Left lung (tissue), 10 donors: ENCODE measurements around the gene CDC40. TPM values are rescaled to one million over a fixed set of nuclear protein-coding genes. Genes with fewer than 3 reads are reported as not detected.

Experiments
- ATAC-seq: fragments of 200-7000 bp; cut with Tn5 transposase; one replicate; pipeline ENCODE4 v1.9.1; 2020; ENCODE audit warnings: moderate library complexity
- DNase-seq, 4 donors: peaks; one replicate each; pipeline ENCODE4 v3.0.0-alpha.2; 2013 to 2020
- H3K27ac ChIP-seq, 2 donors: fragments of 200-600 bp; sonication (generic) in 1 of 2; one replicate each; pipeline versions ENCODE4 v1.5.0 to v1.8.0; 2020 to 2021
- H3K27me3 ChIP-seq, 2 donors: fragments of 200-600 bp; sonication (generic) in 1 of 2; one replicate each; pipeline versions ENCODE4 v1.5.0 to v1.8.0; 2020 to 2021
- H3K36me3 ChIP-seq, 2 donors: fragments of 200-600 bp; sonication (generic) in 1 of 2; one replicate each; pipeline versions ENCODE4 v1.5.0 to v1.8.0; 2020 to 2021
- H3K4me1 ChIP-seq, 2 donors: fragments of 200-600 bp; one replicate each; pipeline ENCODE4 v1.8.0; 2021
- H3K4me3 ChIP-seq, 2 donors: fragments of 200-600 bp; sonication (generic) in 1 of 2; one replicate each; pipeline versions ENCODE4 v1.5.0 to v1.8.0; 2020 to 2021; ENCODE audit warnings: mild to moderate bottlenecking in 1 of 2
- H3K9me3 ChIP-seq, 2 donors: fragments of 200-600 bp; sonication (generic) in 1 of 2; one replicate each; pipeline versions ENCODE4 v1.5.0 to v1.8.0; 2020 to 2021
- CTCF ChIP-seq, 2 donors: fragments of 200-600 bp; sonication (generic) in 1 of 2; IDR thresholded peaks; one replicate each; pipeline versions ENCODE4 v1.5.0 to v1.8.0; 2021; ENCODE audit warnings: antibody characterized with exemption in 2 of 2
- intact Hi-C, 2 donors: fragments of 100-400 bp; cut with DNase I; formaldehyde crosslinking; loops; one replicate each; pipeline versions ENCODE4 v1.11.2 to v1.14.2; 2022
- polyA plus RNA-seq, 6 donors: library from polyadenylated mRNA; unstranded; fragments of 120-200 nt; gene quantifications; one replicate each; pipeline ENCODE4 v1.2.1, GENCODE V29; 2013; ENCODE audit not compliant: insufficient read length in 6 of 6
- total RNA-seq, 2 donors: library from RNA; stranded (reverse); fragmentation: NEBNext Ultra II Directional; extraction: Animal tissue kit (Norgen Biotek cat#: 25700); gene quantifications; one replicate each; pipeline ENCODE4 v1.2.1, GENCODE V29; 2021
- donor health status: DM: no; HTN: yes; CAD: no.
- donor health status: DM: no; HTN: no; CAD: no.

Gene CDC40
- total and polyA plus RNA-seq, 8 donors: 23.4 to 34.5 (median 28.8) TPM

GRCh38 chr6:110188791-110189190 is 8.6 kb downstream of the CDC40 start:
- ATAC-seq (no peak), DNase-seq (no peak)
- no peaks in the 10 kb centered on the region for H3K27me3 ChIP-seq
- H3K4me3 ChIP-seq: no peak overlapping the region
- H3K36me3 ChIP-seq: peaks cover 0 to 8% of the 10 kb centered on the region in 2 donors
- no peak overlapping the region for H3K27ac ChIP-seq
- peaks cover 0 to 25% of the 10 kb centered on the region in 2 donors for H3K4me1 ChIP-seq
- no peak for TF ChIP-seq CTCF (IDR thresholded peaks at IDR 0.05)
- no peaks in the 10 kb centered on the region for H3K9me3 ChIP-seq
- intact Hi-C loops: no loop called here

GRCh38 chr6:110190726-110191125 is 10.5 kb downstream of the CDC40 start:
- Histone ChIP-seq H3K4me1 (peaks cover 0 to 21% of the 10 kb centered on the region in 2 donors), H3K27ac (no peak overlapping the region), H3K4me3 (no peak overlapping the region), H3K36me3 (peaks cover 0 to 15% of the 10 kb centered on the region in 2 donors), H3K27me3 (no peaks in the 10 kb centered on the region), H3K9me3 (no peaks in the 10 kb centered on the region)
- peak in 1 of 4 donors; percentile 34 for DNase-seq
- TF ChIP-seq CTCF (IDR thresholded peaks at IDR 0.05): no peak
- ATAC-seq: no peak
- intact Hi-C loops: no loop called here

GRCh38 chr6:110191477-110191876 is 11.2 kb downstream of the CDC40 start:
- DNase-seq (no peak), ATAC-seq (no peak)
- Histone ChIP-seq H3K27me3 (no peaks in the 10 kb centered on the region), H3K9me3 (no peaks in the 10 kb centered on the region), H3K36me3 (peaks cover 0 to 15% of the 10 kb centered on the region in 2 donors), H3K27ac (no peak overlapping the region), H3K4me1 (peaks cover 0 to 15% of the 10 kb centered on the region in 2 donors), H3K4me3 (no peak overlapping the region)
- intact Hi-C loops: no loop called here
- no peak for TF ChIP-seq CTCF (IDR thresholded peaks at IDR 0.05)

- Histone ChIP-seq H3K4me3 (no peak overlapping the region), H3K27me3 (no peaks in the 10 kb centered on the region), H3K4me1 (peaks cover 0 to 5% of the 10 kb centered on the region in 2 donors), H3K36me3 (peaks cover 0 to 19% of the 10 kb centered on the region in 2 donors), H3K9me3 (no peaks in the 10 kb centered on the region), H3K27ac (no peak overlapping the region)
- DNase-seq: no peak
- no peak for ATAC-seq
- no peak for TF ChIP-seq CTCF (IDR thresholded peaks at IDR 0.05)
- intact Hi-C loops: no loop called here
Observed at GRCh38 chr6:110195639-110196038, 15.4 kb downstream of the CDC40 start.

GRCh38 chr6:110196874-110197273 is 16.6 kb downstream of the CDC40 start:
- peaks cover 0 to 1% of the 10 kb centered on the region in 2 donors for H3K4me1 ChIP-seq
- H3K4me3 ChIP-seq: no peak overlapping the region
- H3K27ac ChIP-seq: no peak overlapping the region
- DNase-seq (no peak), ATAC-seq (no peak)
- H3K36me3 ChIP-seq: peaks cover 0 to 19% of the 10 kb centered on the region in 2 donors
- TF ChIP-seq CTCF (IDR thresholded peaks at IDR 0.05): no peak
- H3K27me3 ChIP-seq: no peaks in the 10 kb centered on the region
- H3K9me3 ChIP-seq: no peaks in the 10 kb centered on the region
- intact Hi-C loops: no loop called here
